Stomach (tissue), 4 donors: ENCODE data around the gene STAT5A.
"Not testable (repeated sequence)": the region's sequence is repeated elsewhere in the genome, so short reads cannot be mapped to it uniquely, and the experiment has no call there.

Source experiments
- POLR2A ChIP-seq, 4 donors: fragments of 450-650 bp; IDR thresholded peaks; one replicate each; pipeline ENCODE4 v1.6.1; 2016; ENCODE audit warnings: antibody characterized with exemption in 4 of 4, control low read depth in 2 of 4, mild to moderate bottlenecking in 1 of 4, moderate library complexity in 1 of 4
- TF ChIP-seq, protein P1 (sequence below), 7 experiments: fragments of 450-650 bp in 4 of 7; fragments of 200-600 bp in 3 of 7; sonication (generic) in 3 of 7; IDR thresholded peaks; one replicate each; pipeline ENCODE4 v1.5.1; 2016 to 2019; ENCODE audit warnings: antibody characterized with exemption in 7 of 7, control low read depth in 2 of 7, mild to moderate bottlenecking in 1 of 7

DNA sequence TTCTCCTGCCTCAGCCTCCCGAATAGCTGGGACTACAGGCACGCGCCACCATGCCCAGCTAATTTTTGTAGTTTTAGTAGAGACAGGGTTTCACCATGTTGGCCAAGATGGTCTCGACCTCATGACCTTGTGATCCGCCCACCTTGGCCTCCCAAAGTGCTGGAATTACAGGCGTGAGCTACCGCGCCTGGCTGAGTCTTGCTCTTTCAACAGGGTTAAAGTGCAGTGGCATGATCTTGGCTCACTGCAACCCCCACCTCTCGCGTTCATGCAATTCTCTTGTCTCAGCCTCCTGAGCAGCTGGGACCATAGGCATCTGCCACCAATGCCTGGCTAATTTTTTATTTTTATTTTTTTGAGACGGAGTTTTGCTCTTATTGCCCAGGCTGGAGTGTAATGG, 43.1 kb upstream of the STAT5A start:
- TF ChIP-seq, protein P1, sequence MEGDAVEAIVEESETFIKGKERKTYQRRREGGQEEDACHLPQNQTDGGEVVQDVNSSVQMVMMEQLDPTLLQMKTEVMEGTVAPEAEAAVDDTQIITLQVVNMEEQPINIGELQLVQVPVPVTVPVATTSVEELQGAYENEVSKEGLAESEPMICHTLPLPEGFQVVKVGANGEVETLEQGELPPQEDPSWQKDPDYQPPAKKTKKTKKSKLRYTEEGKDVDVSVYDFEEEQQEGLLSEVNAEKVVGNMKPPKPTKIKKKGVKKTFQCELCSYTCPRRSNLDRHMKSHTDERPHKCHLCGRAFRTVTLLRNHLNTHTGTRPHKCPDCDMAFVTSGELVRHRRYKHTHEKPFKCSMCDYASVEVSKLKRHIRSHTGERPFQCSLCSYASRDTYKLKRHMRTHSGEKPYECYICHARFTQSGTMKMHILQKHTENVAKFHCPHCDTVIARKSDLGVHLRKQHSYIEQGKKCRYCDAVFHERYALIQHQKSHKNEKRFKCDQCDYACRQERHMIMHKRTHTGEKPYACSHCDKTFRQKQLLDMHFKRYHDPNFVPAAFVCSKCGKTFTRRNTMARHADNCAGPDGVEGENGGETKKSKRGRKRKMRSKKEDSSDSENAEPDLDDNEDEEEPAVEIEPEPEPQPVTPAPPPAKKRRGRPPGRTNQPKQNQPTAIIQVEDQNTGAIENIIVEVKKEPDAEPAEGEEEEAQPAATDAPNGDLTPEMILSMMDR (IDR thresholded peaks at IDR 0.05), result not testable (repeated sequence)
- TF ChIP-seq POLR2A (IDR thresholded peaks at IDR 0.05), result not testable (repeated sequence)
